ENCODE data around the gene SSBP2.

Gene SSBP2

DNA sequence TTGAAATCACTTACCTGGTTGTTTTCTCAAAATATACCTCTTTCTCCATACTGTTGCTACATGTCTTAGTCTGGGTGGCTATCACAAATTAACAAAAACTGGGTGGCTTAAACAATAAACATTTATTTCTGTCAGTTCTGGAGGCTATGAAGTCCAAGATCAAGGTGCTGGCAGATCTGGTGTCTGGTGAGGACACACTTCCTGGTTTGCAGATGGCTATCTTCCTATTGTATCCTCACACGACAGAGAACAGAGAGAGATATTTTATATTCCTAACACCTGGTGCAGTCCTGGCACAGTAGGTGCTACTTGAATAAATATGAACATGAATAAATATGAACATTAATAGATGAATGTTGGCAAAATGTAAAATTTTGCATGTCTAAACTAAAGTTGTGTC, 192.7 kb downstream of the SSBP2 start:
- no peak for DNase-seq (ENCODE audit: low read depth)
- H3K4me3 ChIP-seq (ENCODE audit: control insufficient read depth, low read depth, low read length), result no peak overlapping the region
- TF ChIP-seq, protein P1, sequence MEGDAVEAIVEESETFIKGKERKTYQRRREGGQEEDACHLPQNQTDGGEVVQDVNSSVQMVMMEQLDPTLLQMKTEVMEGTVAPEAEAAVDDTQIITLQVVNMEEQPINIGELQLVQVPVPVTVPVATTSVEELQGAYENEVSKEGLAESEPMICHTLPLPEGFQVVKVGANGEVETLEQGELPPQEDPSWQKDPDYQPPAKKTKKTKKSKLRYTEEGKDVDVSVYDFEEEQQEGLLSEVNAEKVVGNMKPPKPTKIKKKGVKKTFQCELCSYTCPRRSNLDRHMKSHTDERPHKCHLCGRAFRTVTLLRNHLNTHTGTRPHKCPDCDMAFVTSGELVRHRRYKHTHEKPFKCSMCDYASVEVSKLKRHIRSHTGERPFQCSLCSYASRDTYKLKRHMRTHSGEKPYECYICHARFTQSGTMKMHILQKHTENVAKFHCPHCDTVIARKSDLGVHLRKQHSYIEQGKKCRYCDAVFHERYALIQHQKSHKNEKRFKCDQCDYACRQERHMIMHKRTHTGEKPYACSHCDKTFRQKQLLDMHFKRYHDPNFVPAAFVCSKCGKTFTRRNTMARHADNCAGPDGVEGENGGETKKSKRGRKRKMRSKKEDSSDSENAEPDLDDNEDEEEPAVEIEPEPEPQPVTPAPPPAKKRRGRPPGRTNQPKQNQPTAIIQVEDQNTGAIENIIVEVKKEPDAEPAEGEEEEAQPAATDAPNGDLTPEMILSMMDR (conservative IDR thresholded peaks at IDR 0.05; ENCODE audit: control insufficient read depth, insufficient read depth, low read depth, low read length), result no peak

DNA sequence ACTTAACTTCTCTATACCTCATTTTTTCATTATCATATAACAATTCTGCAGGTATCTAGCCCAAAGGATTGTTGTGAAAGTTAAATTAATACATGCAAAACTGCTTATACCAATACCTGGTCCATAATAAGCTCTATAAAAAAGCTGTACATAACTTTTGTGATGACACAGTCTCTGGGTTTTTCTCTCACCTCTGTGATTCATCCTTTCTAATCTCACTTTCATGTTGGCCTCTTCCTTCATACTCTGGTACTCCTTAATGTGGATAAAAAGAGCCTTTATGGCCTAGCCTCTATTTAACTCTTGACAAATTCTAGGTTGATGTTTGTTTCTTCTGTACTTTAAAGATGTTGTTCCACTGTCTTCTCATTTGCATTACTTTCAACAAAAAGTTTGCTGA, 194.1 kb downstream of the SSBP2 start:
- no peak for DNase-seq (ENCODE audit: low read depth)
- TF ChIP-seq, protein P1 (conservative IDR thresholded peaks at IDR 0.05; ENCODE audit: control insufficient read depth, insufficient read depth, low read depth, low read length), result no peak
- H3K4me3 ChIP-seq (ENCODE audit: control insufficient read depth, low read depth, low read length), result no peak overlapping the region

DNA sequence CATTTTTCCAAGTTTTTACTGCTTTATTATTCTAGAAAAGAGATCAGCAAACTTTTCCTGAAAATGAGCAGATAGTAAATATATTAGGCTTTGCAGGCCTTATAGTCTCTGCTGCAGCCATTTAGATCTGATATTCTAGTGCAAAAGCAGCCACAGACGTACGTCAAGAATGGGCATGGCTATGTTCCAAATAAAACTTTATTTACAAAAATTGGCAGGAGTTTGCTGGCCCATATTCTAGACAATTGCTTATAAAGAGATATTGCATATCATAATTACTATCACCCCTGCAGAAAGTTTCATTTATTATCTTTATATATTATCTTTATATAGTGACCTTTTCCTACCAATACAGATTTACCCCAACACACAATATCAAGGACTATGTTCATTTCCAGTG, 195.0 kb downstream of the SSBP2 start:
- TF ChIP-seq, protein P1 (conservative IDR thresholded peaks at IDR 0.05; ENCODE audit: control insufficient read depth, insufficient read depth, low read depth, low read length), result no peak
- no peak overlapping the region for H3K4me3 ChIP-seq (ENCODE audit: control insufficient read depth, low read depth, low read length)
- no peak for DNase-seq (ENCODE audit: low read depth)

DNA sequence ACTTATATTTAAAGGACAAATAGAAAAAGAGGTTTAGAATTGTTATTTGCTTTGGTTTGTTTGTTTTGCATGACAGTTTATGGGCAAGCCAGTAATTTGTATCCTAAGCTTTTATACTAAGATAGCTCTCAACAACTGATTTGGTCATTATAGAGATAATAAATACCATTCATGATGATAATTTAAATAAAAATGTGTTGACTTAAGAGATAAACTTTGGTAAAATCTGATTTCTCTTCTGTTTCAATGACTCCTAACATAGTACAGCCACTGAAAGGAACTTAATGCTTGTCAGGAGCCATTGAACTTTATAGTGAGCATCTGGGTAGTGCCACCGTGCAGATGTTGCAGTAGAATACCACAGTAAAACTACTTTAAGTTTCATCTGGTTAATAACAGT, 196.2 kb downstream of the SSBP2 start:
- no peak for DNase-seq (ENCODE audit: low read depth)
- H3K4me3 ChIP-seq (ENCODE audit: control insufficient read depth, low read depth, low read length), result no peak overlapping the region
- TF ChIP-seq, protein P1 (conservative IDR thresholded peaks at IDR 0.05; ENCODE audit: control insufficient read depth, insufficient read depth, low read depth, low read length), result no peak

DNA sequence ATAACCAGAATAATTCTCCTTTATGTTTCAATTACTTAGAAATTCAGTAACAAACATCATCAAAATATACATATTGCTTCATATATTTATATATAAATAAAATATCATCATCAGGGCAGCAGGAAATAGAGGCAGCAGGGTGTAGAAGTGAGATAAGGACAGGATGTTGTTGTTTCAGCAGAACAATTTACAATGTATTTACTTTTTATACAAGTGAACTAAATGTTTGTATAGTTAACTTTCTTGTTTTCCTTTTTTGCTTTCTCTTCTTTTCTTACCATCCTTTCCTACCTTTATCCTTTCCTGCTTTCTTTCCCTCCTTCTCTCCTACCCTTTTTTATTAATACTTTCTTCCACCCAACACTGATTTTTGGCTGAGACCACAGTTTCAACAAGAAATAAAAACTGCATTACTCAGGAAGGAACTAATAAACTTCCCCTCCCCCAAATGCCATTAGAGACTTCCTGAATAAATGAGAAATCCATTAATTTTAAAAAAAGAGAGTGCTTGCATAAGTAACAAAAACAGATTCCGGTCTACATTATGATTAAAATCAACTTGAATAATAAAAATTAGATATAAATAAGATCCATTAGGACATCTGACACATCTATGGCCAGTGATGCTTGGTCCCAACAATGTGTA, 197.2 kb downstream of the SSBP2 start:
- no peak overlapping the region for H3K4me3 ChIP-seq (ENCODE audit: control insufficient read depth, low read depth, low read length)
- no peak for DNase-seq (ENCODE audit: low read depth)
- TF ChIP-seq, protein P1 (conservative IDR thresholded peaks at IDR 0.05; ENCODE audit: control insufficient read depth, insufficient read depth, low read depth, low read length), result no peak

DNA sequence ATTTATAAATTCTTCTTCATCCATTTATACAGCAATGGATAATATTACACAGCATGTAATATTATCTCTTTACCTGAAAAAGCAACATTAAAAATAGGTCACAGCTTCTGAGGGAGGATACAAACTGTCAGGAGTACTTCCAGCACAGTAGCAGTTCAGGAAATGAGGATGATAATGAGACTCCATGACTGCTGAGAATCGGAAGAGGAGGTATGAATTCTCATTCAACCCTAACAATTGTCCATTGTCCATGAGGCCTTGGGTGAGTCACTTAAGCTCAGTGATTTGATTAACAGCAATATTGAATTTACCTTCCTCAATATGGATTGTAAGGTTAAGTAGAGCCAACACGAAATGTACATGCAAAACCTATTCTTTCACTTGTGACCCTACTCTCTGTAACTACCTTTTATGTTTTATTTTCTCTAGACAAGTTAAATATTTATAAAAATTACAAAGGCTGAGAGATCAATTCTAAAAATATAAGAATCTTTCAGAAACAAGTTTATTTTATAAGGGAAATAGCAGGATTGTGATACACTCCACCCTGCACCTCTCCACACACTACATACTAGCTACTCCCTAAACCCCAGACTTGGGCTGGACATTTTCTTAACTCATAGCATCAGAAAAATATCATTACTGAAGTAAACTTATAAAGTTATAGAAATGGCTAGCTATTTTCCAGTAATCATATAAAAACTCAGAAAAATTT, 197.9 kb downstream of the SSBP2 start:
- TF ChIP-seq, protein P1 (conservative IDR thresholded peaks at IDR 0.05; ENCODE audit: control insufficient read depth, insufficient read depth, low read depth, low read length), result no peak
- DNase-seq (ENCODE audit: low read depth), result no peak
- no peak overlapping the region for H3K4me3 ChIP-seq (ENCODE audit: control insufficient read depth, low read depth, low read length)
